SK-N-MC (cell line): ENCODE data around the gene HSPA1L.

ENCODE experiments used
- EZH2 ChIP-seq: fragments of 200-600 bp; sonication (generic); IDR thresholded peaks from one replicate; pipeline ENCODE4 v1.6.1; 2017; ENCODE audit warnings: antibody characterized with exemption
- FOXP2 ChIP-seq: optimal IDR thresholded peaks from 2 replicates; pipeline ENCODE3; 2011; ENCODE audit warnings: mild to moderate bottlenecking, moderate library complexity; ENCODE audit not compliant: insufficient read depth; ENCODE audit errors: extremely low read length, control extremely low read depth
- POLR2AphosphoS5 ChIP-seq: IDR thresholded peaks from 2 replicates; pipeline ENCODE4 v1.6.1; 2012; ENCODE audit warnings: mild to moderate bottlenecking, low read depth, low read length, borderline replicate concordance

DNA sequence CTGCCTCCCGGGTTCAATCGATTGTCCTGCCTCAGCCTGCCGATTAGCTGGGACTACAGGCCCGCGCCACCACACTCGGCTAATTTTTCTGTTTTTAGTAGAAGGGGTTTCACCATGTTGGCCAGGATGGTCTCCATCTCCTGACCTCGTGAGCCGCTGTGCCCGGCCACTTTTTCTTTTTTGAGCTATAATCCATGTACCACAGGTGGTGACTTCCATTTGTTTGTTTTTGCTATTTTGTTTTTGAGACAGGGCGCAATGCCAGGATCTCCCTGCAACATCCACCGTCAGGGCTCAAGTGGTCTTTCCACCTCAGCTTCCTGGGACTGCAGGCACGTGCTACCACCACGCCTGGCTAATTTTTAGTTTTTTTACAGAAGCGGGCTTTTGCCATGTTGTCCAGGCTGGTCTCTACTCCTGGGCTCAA lies 21.0 kb upstream of the HSPA1L start:
- no peak for TF ChIP-seq EZH2
- TF ChIP-seq POLR2AphosphoS5: peak; percentile 8; the same call in 1 of the 2 replicates
- no peak for TF ChIP-seq FOXP2
